ENCODE measurements around the gene MMP24.
"Not testable (repeated sequence)": the region's sequence is repeated elsewhere in the genome, so short reads cannot be mapped to it uniquely, and the experiment has no call there.

DNA sequence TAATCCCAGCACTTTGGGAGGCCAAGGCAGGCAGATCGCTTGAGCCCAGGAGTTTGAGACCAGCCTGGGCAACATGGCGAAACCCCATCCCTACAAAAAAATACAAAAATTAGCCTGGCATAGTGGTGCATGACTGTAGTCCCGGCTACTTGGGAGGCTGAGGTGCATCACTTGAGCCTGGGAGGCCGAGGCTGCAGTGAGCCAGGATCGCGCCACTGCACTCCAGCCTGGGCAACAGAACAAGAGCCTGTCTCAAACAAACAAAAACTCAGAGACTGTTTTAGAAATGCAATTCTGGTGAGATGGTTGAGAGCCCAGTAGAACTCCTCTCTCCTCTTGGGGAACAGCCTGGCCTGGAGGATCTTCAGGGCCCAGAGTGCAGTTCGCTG, 89.1 kb downstream of the MMP24 start:
- TF ChIP-seq EZH2 (IDR thresholded peaks at IDR 0.05; ENCODE audit: insufficient read depth, poor library complexity, severe bottlenecking); EZH2phosphoT487 (IDR thresholded peaks at IDR 0.05; ENCODE audit: insufficient read depth, low read depth): not testable (repeated sequence)
